ENCODE data around the gene DNAH9. TPM values are rescaled to one million over a fixed set of nuclear protein-coding genes. Genes with fewer than 3 reads are reported as not detected.

Gene DNAH9
- total and polyA plus RNA-seq, 2 of the 8 experiments (the other 6 are each of a cell fraction or from before 2014, with no cell fraction given), result 0.21 to 0.86 TPM

- Histone ChIP-seq H3K23ac (ENCODE audit: insufficient read length) (no peak overlapping the region), H2AK5ac (ENCODE audit: low read depth, low read length) (no peak overlapping the region), H2BK5ac (ENCODE audit: low read depth, low read length) (no peak overlapping the region), H2AFZ (ENCODE audit: low read length) (no peak overlapping the region), H2BK120ac (replicated peaks; ENCODE audit: low read depth, low read length) (no peak overlapping the region), H4K8ac (ENCODE audit: extremely low read depth, insufficient read depth, low read length) (no peak overlapping the region), H3K18ac (ENCODE audit: extremely low read depth, low read length) (no peak overlapping the region), H3K56ac (replicated peaks; ENCODE audit: insufficient read length, low read depth, low read length) (no peak overlapping the region), H4K5ac (ENCODE audit: insufficient read length, low read depth, low read length) (no peak overlapping the region), H4K91ac (replicated peaks; ENCODE audit: insufficient read length, low read length) (no peak overlapping the region), H3K27ac (ENCODE audit: low read depth, low read length) (no peak overlapping the region), H3K79me2 (ENCODE audit: control insufficient read depth in 1 of 2, insufficient read depth in 2 of 2, low read length in 2 of 2) (no peaks in the 10 kb centered on the region), H2BK20ac (ENCODE audit: low read length) (no peak overlapping the region), H3K4me2 (ENCODE audit: insufficient read depth in 1 of 2, low read depth in 2 of 2, low read length in 2 of 2) (no peak overlapping the region), H3K4me3 (ENCODE audit: extremely low read depth in 1 of 4, insufficient read depth in 2 of 4, low read depth in 3 of 4, low read length in 4 of 4) (no peak overlapping the region), H3K14ac (ENCODE audit: insufficient read length) (no peak overlapping the region), H3K79me1 (ENCODE audit: low read depth, low read length) (no peaks in the 10 kb centered on the region), H2BK15ac (ENCODE audit: low read length) (no peak overlapping the region), H3K9me3 (ENCODE audit: insufficient read depth in 2 of 2, low read depth in 1 of 2, low read length in 1 of 2) (no peaks in the 10 kb centered on the region), H3K23me2 (ENCODE audit: low read depth, low read length) (peaks cover 7% of the 10 kb centered on the region; the same call in 1 of the 2 replicates), H3K9ac (replicated peaks in 1 of 4; ENCODE audit: extremely low read depth in 1 of 4, low read depth in 3 of 4, low read length in 3 of 4) (no peak overlapping the region), H4K20me1 (replicated peaks in 1 of 2; ENCODE audit: control insufficient read depth in 1 of 2, insufficient read depth in 2 of 2, low read length in 2 of 2) (no peaks in the 10 kb centered on the region), H3K4ac (replicated peaks; ENCODE audit: insufficient read length, low read depth, low read length) (no peak overlapping the region), H3K27me3 (replicated peaks in 1 of 4; ENCODE audit: control insufficient read depth in 3 of 4, extremely low read depth in 1 of 4, insufficient read depth in 3 of 4, low read length in 3 of 4) (no peaks in the 10 kb centered on the region), H3K4me1 (replicated peaks in 1 of 4; ENCODE audit: control insufficient read depth in 3 of 4, insufficient read depth in 4 of 4, low read length in 3 of 4) (peaks cover 0 to 4% (median 2%) of the 10 kb centered on the region in 4 experiments; a peak in 2 of 7 replicates), H2BK12ac (ENCODE audit: low read depth, low read length) (no peak overlapping the region), H3K36me3 (ENCODE audit: control insufficient read depth in 2 of 4, insufficient read depth in 4 of 4, low read length in 3 of 4) (no peaks in the 10 kb centered on the region)
- ChIA-PET CTCF (ENCODE audit: partially characterized antibody) (interaction anchor here (0.6 to 0.9 kb wide), 2 partner anchors 43 to 196 kb away, joined by 3 read pairs; no protein-coding TSS in a partner anchor), POLR2A (ENCODE audit: partially characterized antibody) (no interaction called here)
- 88% methylated on average over 5 of the region's 5 CpGs; no CpG with 5 or more reads in 1 of the 2 experiments for WGBS, 2 experiments (ENCODE audit: extremely low coverage in 1 of 2, insufficient coverage in 1 of 2, insufficient read length in 1 of 2, insufficient replicate concordance in 2 of 2, low coverage in 1 of 2, low lambda C conversion rate in 2 of 2, missing lambda C conversion rate in 1 of 2)
- DNase-seq (ENCODE audit: low read depth in 1 of 2, low spot score in 2 of 2) (no peak), FAIRE-seq (no peak)
- TF ChIP-seq TAF7 (optimal IDR thresholded peaks at IDR 0.05; ENCODE audit: borderline replicate concordance, low read depth, low read length) (no peak), EZH2 (IDR thresholded peaks at IDR 0.05; ENCODE audit: low read depth, low read length, severe bottlenecking) (no peak), JUN (IDR thresholded peaks at IDR 0.05; ENCODE audit: low read depth, low read length) (no peak), RFX5 (IDR thresholded peaks at IDR 0.05; ENCODE audit: borderline replicate concordance, low read depth, low read length) (no peak), E2F6 (IDR thresholded peaks at IDR 0.05) (no peak), NANOG (IDR thresholded peaks at IDR 0.05; ENCODE audit: insufficient read depth, low read depth, low read length, poor library complexity, severe bottlenecking) (no peak), CHD2 (IDR thresholded peaks at IDR 0.05; ENCODE audit: low read length) (no peak), RXRA (IDR thresholded peaks at IDR 0.05; ENCODE audit: insufficient read depth, low read depth, low read length) (no peak), TAF1 (IDR thresholded peaks at IDR 0.05; ENCODE audit: low read depth, low read length) (no peak), MAFK (IDR thresholded peaks at IDR 0.05; ENCODE audit: low read depth, low read length) (no peak), GABPA (IDR thresholded peaks at IDR 0.05; ENCODE audit: borderline replicate concordance, insufficient read depth, low read length) (no peak), POLR2AphosphoS5 (IDR thresholded peaks at IDR 0.05; ENCODE audit: low read depth, low read length) (no peak), EP300 (IDR thresholded peaks at IDR 0.05; ENCODE audit: borderline replicate concordance in 1 of 2, low read depth in 2 of 2, low read length in 2 of 2) (no peak)
Observed at GRCh38 chr17:11601661-11602060, 3.4 kb downstream of the DNAH9 start.

All from H1 (cell line).